Medulla oblongata (tissue), 1 donor: ENCODE data around the gene TCL1B.
"Not testable (repeated sequence)": the region's sequence is repeated elsewhere in the genome, so short reads cannot be mapped to it uniquely, and the experiment has no call there.

Experiments used
- DNase-seq: peaks from one replicate; pipeline ENCODE4 v3.0.0-alpha.2; 2015; ENCODE audit errors: extremely low spot score

The TCL1B gene

GRCh38 chr14:95685978-95686922, at the start of gene TCL1B:
TSS of gene TCL1B (plus strand) at chr14:95686426. CDS start at chr14:95686468, 42 bp downstream.
- no peak for DNase-seq

GRCh38 chr14:95644981-95645380, 41.2 kb upstream of the TCL1B start:
- DNase-seq: no peak

GRCh38 chr14:95645389-95645996, 40.7 kb upstream of the TCL1B start:
- no peak for DNase-seq

GRCh38 chr14:95647926-95648325, 38.3 kb upstream of the TCL1B start:
- DNase-seq: no peak

- DNase-seq: no peak
Observed at GRCh38 chr14:95649230-95649629, 37.0 kb upstream of the TCL1B start.

- no peak for DNase-seq
Observed at GRCh38 chr14:95651028-95651427, 35.2 kb upstream of the TCL1B start.

- DNase-seq: no peak
Observed at GRCh38 chr14:95651821-95652583, 34.2 kb upstream of the TCL1B start.

- no peak for DNase-seq
Observed at GRCh38 chr14:95652690-95653089, 33.5 kb upstream of the TCL1B start.

GRCh38 chr14:95655461-95655860, 30.8 kb upstream of the TCL1B start:
- DNase-seq: no peak

GRCh38 chr14:95656634-95657033, 29.6 kb upstream of the TCL1B start:
- no peak for DNase-seq

- no peak for DNase-seq
Observed at GRCh38 chr14:95657454-95657853, 28.8 kb upstream of the TCL1B start.

- no peak for DNase-seq
Observed at GRCh38 chr14:95659293-95659989, 26.8 kb upstream of the TCL1B start.

- DNase-seq: no peak
Observed at GRCh38 chr14:95659990-95660385, 26.2 kb upstream of the TCL1B start.

- DNase-seq: no peak
Observed at GRCh38 chr14:95660651-95661515, 25.3 kb upstream of the TCL1B start.

GRCh38 chr14:95662376-95663186, 23.6 kb upstream of the TCL1B start:
- no peak for DNase-seq

GRCh38 chr14:95663226-95663797, 22.9 kb upstream of the TCL1B start:
- no peak for DNase-seq

- peak; percentile 5 for DNase-seq
Observed at GRCh38 chr14:95664066-95664465, 22.2 kb upstream of the TCL1B start.

- DNase-seq: no peak
Observed at GRCh38 chr14:95664546-95664945, 21.7 kb upstream of the TCL1B start.

GRCh38 chr14:95665530-95665929, 20.7 kb upstream of the TCL1B start:
- not testable (repeated sequence) for DNase-seq

GRCh38 chr14:95666450-95666849, 19.8 kb upstream of the TCL1B start:
- no peak for DNase-seq
